ENCODE measurements around the gene LRP1.
A peak's percentile ranks its signal among the peaks of the same experiment; 100 is the strongest.

LRP1 gene

DNA sequence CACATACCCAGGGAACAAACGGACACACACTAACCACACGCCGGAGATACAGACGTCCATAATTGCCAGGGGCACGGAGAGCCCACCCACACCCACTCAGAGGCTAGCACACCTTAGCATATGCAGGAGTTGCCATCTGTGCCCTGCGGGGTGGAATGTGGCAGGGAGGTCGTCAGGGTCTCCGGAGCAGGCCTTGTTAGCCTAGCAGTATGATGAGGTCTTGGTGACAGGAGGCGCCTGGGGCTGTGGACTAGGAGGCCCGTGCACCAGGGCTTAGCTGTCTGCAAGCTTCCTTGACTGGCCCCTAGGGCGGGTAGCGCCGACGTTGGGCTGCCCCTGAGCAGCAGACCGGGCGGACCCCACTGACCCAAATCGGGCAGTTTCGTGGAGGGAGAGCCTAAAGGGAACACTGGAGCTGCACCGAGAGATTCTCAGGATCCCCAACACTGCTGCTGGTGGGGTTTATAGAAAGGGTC, 112.7 kb downstream of the LRP1 start:
- peaks cover 68% of the 10 kb centered on the region for H3K27me3 ChIP-seq (ENCODE audit: insufficient read depth, insufficient read length)
- H3K4me1 ChIP-seq (ENCODE audit: insufficient read depth, insufficient read length), result peaks cover 24% of the 10 kb centered on the region
- DNase-seq (ENCODE audit: low read depth, low spot score), result no peak
- no peak for TF ChIP-seq SUZ12 (IDR thresholded peaks at IDR 0.05; ENCODE audit: extremely low read depth, insufficient read depth, insufficient read length)
- no peak for TF ChIP-seq YY1 (IDR thresholded peaks at IDR 0.05; ENCODE audit: insufficient read depth, insufficient read length)
- no peak for TF ChIP-seq ZNF274 (IDR thresholded peaks at IDR 0.05; ENCODE audit: low read depth, low read length)
- peak overlapping the region; percentile 49 for H3K4me3 ChIP-seq (ENCODE audit: insufficient read length, low read depth)
- H3K9ac ChIP-seq (ENCODE audit: insufficient read length, low read depth), result peak overlapping the region; percentile 9
- H3K36me3 ChIP-seq (ENCODE audit: insufficient read depth, insufficient read length, low read length), result peaks cover 4% of the 10 kb centered on the region
- no peaks in the 10 kb centered on the region; the same call in 1 of the 2 replicates for H3K9me3 ChIP-seq (ENCODE audit: insufficient read depth, low read length)

- Histone ChIP-seq H3K27me3 (ENCODE audit: insufficient read depth, insufficient read length) (peaks cover 68% of the 10 kb centered on the region), H3K36me3 (ENCODE audit: insufficient read depth, insufficient read length, low read length) (no peaks in the 10 kb centered on the region), H3K4me3 (ENCODE audit: insufficient read length, low read depth) (no peak overlapping the region), H3K9ac (ENCODE audit: insufficient read length, low read depth) (peak overlapping the region; percentile 9), H3K9me3 (ENCODE audit: insufficient read depth, low read length) (no peaks in the 10 kb centered on the region; the same call in 1 of the 2 replicates), H3K4me1 (ENCODE audit: insufficient read depth, insufficient read length) (peaks cover 24% of the 10 kb centered on the region)
- DNase-seq (ENCODE audit: low read depth, low spot score), result no peak
- TF ChIP-seq SUZ12 (IDR thresholded peaks at IDR 0.05; ENCODE audit: extremely low read depth, insufficient read depth, insufficient read length), result no peak
- TF ChIP-seq ZNF274 (IDR thresholded peaks at IDR 0.05; ENCODE audit: low read depth, low read length), result no peak
- TF ChIP-seq YY1 (IDR thresholded peaks at IDR 0.05; ENCODE audit: insufficient read depth, insufficient read length), result no peak
These were observed 113.4 kb downstream of the LRP1 start for GRCh38 chr12:57241402-57242310.

GRCh38 chr12:57242329-57242690, 114.0 kb downstream of the LRP1 start:
- DNase-seq (ENCODE audit: low read depth, low spot score), result no peak
- TF ChIP-seq YY1 (IDR thresholded peaks at IDR 0.05; ENCODE audit: insufficient read depth, insufficient read length) (no peak), SUZ12 (IDR thresholded peaks at IDR 0.05; ENCODE audit: extremely low read depth, insufficient read depth, insufficient read length) (no peak), ZNF274 (IDR thresholded peaks at IDR 0.05; ENCODE audit: low read depth, low read length) (no peak)
- Histone ChIP-seq H3K9me3 (ENCODE audit: insufficient read depth, low read length) (no peaks in the 10 kb centered on the region; the same call in 1 of the 2 replicates), H3K4me1 (ENCODE audit: insufficient read depth, insufficient read length) (peaks cover 24% of the 10 kb centered on the region), H3K36me3 (ENCODE audit: insufficient read depth, insufficient read length, low read length) (no peaks in the 10 kb centered on the region), H3K9ac (ENCODE audit: insufficient read length, low read depth) (no peak overlapping the region), H3K4me3 (ENCODE audit: insufficient read length, low read depth) (no peak overlapping the region), H3K27me3 (ENCODE audit: insufficient read depth, insufficient read length) (peaks cover 65% of the 10 kb centered on the region)

DNA sequence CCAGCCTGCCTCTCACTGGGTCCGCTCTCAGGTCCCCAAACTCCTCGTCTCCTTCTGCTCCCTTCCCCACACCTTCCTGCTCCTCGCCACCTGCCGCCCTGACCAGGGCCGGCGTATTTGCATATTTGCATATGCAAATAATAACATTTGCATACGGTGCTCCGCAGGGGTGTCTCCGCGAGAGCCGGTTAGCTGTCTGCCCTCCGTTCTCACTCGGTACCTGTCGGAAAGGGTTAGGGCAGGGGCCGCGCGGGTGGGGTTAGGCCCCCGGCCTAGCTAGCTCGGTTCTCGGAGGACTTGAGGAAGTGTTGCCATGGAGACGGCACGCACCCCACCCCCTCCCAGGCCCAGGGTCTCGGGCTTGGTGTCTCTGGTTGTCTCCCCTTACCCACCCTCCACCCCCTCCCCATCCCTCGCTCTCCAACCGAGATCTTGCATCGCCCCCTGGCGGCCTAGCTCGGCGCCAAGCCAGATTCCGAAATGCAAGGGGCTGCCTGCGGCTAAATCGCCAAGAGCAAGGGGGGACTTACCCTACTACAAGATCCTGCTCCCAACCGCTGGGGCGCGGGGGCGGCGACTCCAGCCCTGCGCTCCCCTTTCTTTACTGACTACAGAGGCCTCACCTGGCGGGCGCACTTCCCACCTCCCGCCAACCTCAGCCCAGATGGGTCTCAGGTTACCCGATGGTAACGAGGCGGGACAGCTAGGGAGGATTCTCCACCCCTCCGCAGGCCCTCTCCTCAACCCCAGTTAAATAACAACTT, 114.6 kb downstream of the LRP1 start:
- peak; percentile 90 for DNase-seq (ENCODE audit: low read depth, low spot score)

GRCh38 chr12:57243521-57244311, 115.4 kb downstream of the LRP1 start:
- peaks cover 22% of the 10 kb centered on the region for H3K4me1 ChIP-seq (ENCODE audit: insufficient read depth, insufficient read length)
- DNase-seq (ENCODE audit: low read depth, low spot score), result peak; percentile 77

More for the DNA sequence above, 114.6 kb downstream of the LRP1 start:
- no peak for TF ChIP-seq YY1 (IDR thresholded peaks at IDR 0.05; ENCODE audit: insufficient read depth, insufficient read length)
- TF ChIP-seq ZNF274 (IDR thresholded peaks at IDR 0.05; ENCODE audit: low read depth, low read length), result no peak
- TF ChIP-seq SUZ12 (IDR thresholded peaks at IDR 0.05; ENCODE audit: extremely low read depth, insufficient read depth, insufficient read length), result no peak
- H3K4me1 ChIP-seq (ENCODE audit: insufficient read depth, insufficient read length), result peaks cover 22% of the 10 kb centered on the region
- H3K36me3 ChIP-seq (ENCODE audit: insufficient read depth, insufficient read length, low read length), result no peaks in the 10 kb centered on the region
- peak overlapping the region; percentile 48 for H3K4me3 ChIP-seq (ENCODE audit: insufficient read length, low read depth)
- no peaks in the 10 kb centered on the region; the same call in 1 of the 2 replicates for H3K9me3 ChIP-seq (ENCODE audit: insufficient read depth, low read length)
- H3K27me3 ChIP-seq (ENCODE audit: insufficient read depth, insufficient read length), result peaks cover 59% of the 10 kb centered on the region
- H3K9ac ChIP-seq (ENCODE audit: insufficient read length, low read depth), result peak overlapping the region; percentile 76

DNA sequence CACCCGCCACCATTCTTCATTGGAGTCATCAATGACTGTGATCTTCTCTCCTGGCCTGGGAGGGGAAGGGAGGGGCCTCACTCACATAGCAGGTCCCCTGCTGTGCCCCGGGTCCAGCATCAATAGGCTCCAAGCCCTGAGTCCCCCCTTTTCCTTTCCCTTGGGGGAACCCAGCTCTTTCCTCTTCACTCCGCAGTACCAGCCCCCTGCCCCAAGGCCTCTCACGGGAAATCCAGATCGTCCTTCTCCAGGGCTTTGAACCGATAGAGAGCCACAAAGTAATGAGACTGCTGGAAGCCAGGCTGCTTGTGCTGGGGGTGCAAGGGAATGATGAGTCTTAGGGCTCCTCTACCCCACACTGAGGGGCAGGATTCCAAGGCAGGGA, 116.0 kb downstream of the LRP1 start:
- Histone ChIP-seq H3K36me3 (ENCODE audit: insufficient read depth, insufficient read length, low read length) (no peaks in the 10 kb centered on the region), H3K4me3 (ENCODE audit: insufficient read length, low read depth) (no peak overlapping the region), H3K4me1 (ENCODE audit: insufficient read depth, insufficient read length) (peaks cover 22% of the 10 kb centered on the region), H3K27me3 (ENCODE audit: insufficient read depth, insufficient read length) (peaks cover 45% of the 10 kb centered on the region), H3K9me3 (ENCODE audit: insufficient read depth, low read length) (no peaks in the 10 kb centered on the region; the same call in 1 of the 2 replicates), H3K9ac (ENCODE audit: insufficient read length, low read depth) (no peak overlapping the region)
- no peak for TF ChIP-seq SUZ12 (IDR thresholded peaks at IDR 0.05; ENCODE audit: extremely low read depth, insufficient read depth, insufficient read length)
- TF ChIP-seq ZNF274 (IDR thresholded peaks at IDR 0.05; ENCODE audit: low read depth, low read length), result no peak
- TF ChIP-seq YY1 (IDR thresholded peaks at IDR 0.05; ENCODE audit: insufficient read depth, insufficient read length), result no peak
- DNase-seq (ENCODE audit: low read depth, low spot score), result no peak

More at GRCh38 chr12:57243521-57244311, 115.4 kb downstream of the LRP1 start:
- TF ChIP-seq SUZ12 (IDR thresholded peaks at IDR 0.05; ENCODE audit: extremely low read depth, insufficient read depth, insufficient read length) (no peak), YY1 (IDR thresholded peaks at IDR 0.05; ENCODE audit: insufficient read depth, insufficient read length) (no peak), ZNF274 (IDR thresholded peaks at IDR 0.05; ENCODE audit: low read depth, low read length) (no peak)
- peak overlapping the region; percentile 48 for H3K4me3 ChIP-seq (ENCODE audit: insufficient read length, low read depth)
- H3K27me3 ChIP-seq (ENCODE audit: insufficient read depth, insufficient read length), result peaks cover 51% of the 10 kb centered on the region
- no peaks in the 10 kb centered on the region for H3K36me3 ChIP-seq (ENCODE audit: insufficient read depth, insufficient read length, low read length)
- H3K9ac ChIP-seq (ENCODE audit: insufficient read length, low read depth), result peak overlapping the region; percentile 76
- H3K9me3 ChIP-seq (ENCODE audit: insufficient read depth, low read length), result no peaks in the 10 kb centered on the region; the same call in 1 of the 2 replicates

Data from NT2/D1 (cell line).